Fibroblast of villous mesenchyme (primary cell): ENCODE measurements around the gene ITPRID2. TPM values are rescaled to one million over a fixed set of nuclear protein-coding genes. Genes with fewer than 3 reads are reported as not detected.

Experiments used
- DNase-seq: peaks from one replicate; pipeline ENCODE4 v3.0.0-alpha.2; 2010; ENCODE audit warnings: low read depth
- H3K4me3 ChIP-seq: 2 replicates; pipeline ENCODE4 v1.5.1; 2011; ENCODE audit warnings: low read depth, mild to moderate bottlenecking, low read length
- total RNA-seq: library from RNA; depleted of rRNA; stranded (reverse); fragments of >200 nt; gene quantifications from 2 replicates; pipeline ENCODE4 v1.2.3, GENCODE V29; 2012
- TF ChIP-seq, protein P1 (sequence below): IDR thresholded peaks from 2 replicates; pipeline ENCODE4 v1.5.1; 2012; ENCODE audit warnings: low read depth, mild to moderate bottlenecking, low read length; ENCODE audit not compliant: insufficient read depth

ITPRID2 gene
- total RNA-seq, 1 donor = 301 TPM

- TF ChIP-seq, protein P1, sequence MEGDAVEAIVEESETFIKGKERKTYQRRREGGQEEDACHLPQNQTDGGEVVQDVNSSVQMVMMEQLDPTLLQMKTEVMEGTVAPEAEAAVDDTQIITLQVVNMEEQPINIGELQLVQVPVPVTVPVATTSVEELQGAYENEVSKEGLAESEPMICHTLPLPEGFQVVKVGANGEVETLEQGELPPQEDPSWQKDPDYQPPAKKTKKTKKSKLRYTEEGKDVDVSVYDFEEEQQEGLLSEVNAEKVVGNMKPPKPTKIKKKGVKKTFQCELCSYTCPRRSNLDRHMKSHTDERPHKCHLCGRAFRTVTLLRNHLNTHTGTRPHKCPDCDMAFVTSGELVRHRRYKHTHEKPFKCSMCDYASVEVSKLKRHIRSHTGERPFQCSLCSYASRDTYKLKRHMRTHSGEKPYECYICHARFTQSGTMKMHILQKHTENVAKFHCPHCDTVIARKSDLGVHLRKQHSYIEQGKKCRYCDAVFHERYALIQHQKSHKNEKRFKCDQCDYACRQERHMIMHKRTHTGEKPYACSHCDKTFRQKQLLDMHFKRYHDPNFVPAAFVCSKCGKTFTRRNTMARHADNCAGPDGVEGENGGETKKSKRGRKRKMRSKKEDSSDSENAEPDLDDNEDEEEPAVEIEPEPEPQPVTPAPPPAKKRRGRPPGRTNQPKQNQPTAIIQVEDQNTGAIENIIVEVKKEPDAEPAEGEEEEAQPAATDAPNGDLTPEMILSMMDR = no peak
- no peak overlapping the region for H3K4me3 ChIP-seq
- no peak for DNase-seq
These were observed 31.7 kb upstream of the ITPRID2 start for GRCh38 chr2:181859803-181860202.

- DNase-seq = no peak
- TF ChIP-seq, protein P1 = no peak
- H3K4me3 ChIP-seq = no peak overlapping the region
These were observed 30.2 kb upstream of the ITPRID2 start for GRCh38 chr2:181861379-181861778.

DNA sequence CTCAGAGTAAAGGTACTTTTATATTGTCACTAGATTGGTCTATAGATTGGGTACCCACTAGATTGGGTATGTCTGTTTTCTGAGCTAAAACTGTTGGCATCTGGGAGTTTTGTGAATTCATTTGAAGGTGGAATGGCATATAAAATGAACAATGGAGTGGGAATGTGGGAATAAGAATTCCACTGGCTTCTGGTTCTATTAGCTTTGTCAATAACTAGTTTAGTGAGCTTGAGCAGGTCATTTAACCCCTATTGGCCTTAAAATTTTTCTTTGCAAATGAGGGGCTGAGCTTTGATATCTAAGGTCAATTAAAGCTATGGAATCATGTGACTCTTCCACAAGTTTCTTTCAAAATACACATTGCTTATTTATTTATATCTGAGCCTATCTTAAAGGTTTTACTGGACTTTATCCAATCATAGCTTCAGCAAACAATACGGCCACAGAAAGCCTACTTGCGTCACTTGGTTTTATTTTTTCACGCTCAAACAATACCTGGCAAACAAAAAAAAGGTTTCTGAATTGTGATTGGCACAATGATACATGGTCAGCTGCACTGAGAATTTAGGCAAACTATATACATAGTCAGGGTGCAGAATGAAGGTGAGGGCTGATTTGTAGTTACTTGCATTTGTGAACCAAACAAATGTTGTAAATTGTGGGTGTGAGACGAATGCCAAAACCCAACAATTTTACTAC is 28.8 kb upstream of the ITPRID2 start:
- no peak overlapping the region for H3K4me3 ChIP-seq
- no peak for DNase-seq
- TF ChIP-seq, protein P1 = no peak

DNA sequence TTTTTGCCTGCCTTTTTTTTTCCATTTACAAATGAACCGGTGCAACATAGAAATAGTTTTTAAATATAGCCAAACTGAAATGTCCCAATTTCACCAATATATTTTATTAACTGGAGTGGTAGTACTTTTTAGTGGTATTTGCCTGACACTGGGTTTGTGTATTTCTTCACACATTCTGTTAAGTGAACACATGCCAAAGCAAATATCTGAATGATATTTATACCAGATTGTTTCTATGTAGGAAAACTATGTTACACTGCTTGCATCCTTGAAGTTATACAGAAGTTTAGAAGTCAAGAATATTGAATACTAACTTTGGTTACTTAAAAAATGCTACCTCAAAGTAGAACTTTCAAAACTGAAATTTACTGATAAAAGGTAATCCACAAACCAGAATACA is 19.4 kb upstream of the ITPRID2 start:
- no peak overlapping the region for H3K4me3 ChIP-seq
- TF ChIP-seq, protein P1 = no peak
- DNase-seq = no peak

DNA sequence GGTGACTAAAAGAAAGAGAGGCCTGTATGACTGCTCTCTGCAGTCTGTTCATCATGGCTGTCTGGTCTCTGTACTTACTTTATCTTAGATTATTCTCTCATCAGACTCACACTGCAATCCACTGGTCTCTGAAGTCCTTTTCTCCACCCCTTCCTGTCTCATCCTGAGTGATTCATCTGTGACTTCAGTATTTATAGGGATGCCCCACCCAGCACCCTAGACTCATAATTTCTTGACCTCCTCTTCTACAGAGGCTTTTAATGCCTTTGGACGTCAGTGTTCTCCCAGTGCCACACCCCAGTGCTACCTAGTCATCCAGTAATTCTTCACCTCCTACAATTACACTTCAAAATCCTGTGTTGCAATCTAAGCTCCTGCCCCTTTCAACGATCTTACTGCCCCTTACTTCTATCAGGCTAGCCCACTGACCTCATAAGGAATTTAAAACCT is 14.9 kb upstream of the ITPRID2 start:
- TF ChIP-seq, protein P1 = no peak
- H3K4me3 ChIP-seq = no peak overlapping the region
- DNase-seq = peak; percentile 83

DNA sequence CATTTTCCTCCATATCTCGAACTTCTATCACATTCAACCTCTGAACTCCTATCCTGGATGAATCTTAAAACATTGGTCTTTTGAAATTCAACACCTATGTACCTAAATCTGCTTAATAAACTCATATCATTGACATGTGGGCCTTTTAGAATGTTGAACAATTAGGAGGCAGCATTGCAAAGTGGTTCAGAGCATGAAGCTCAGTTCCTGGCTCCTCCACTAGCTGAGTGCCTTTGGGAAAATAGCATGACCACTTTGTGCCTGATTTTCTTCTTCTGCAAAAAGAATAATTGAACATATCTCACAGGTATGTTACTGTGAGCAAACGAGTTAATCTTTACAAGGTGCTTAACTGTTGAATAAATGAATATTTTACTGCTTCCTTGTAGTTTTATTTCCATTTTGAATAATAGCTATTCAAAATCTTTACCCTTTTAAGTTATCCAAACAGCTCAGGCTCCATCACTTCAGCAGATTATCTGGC is 14.3 kb upstream of the ITPRID2 start:
- no peak for DNase-seq
- TF ChIP-seq, protein P1 = no peak
- H3K4me3 ChIP-seq = no peak overlapping the region
